ENCODE results near the gene SLC22A7. TPM values are rescaled to one million over a fixed set of nuclear protein-coding genes. Genes with fewer than 3 reads are reported as not detected.

Gene SLC22A7
- total RNA-seq, 1 donor from 2014 or later = not detected

GRCh38 chr6:43273707-43274106 is 24.4 kb upstream of the SLC22A7 start:
- Mint-ChIP-seq H3K4me3 (ENCODE audit: unreplicated experiment) (no peak overlapping the region), H3K4me1 (ENCODE audit: unreplicated experiment) (peaks cover 11% of the 10 kb centered on the region), H3K27ac (ENCODE audit: unreplicated experiment) (no peak overlapping the region), H3K36me3 (ENCODE audit: low read depth, unreplicated experiment) (no peaks in the 10 kb centered on the region), H3K27me3 (ENCODE audit: unreplicated experiment) (peaks cover 25% of the 10 kb centered on the region), H3K9me3 (ENCODE audit: unreplicated experiment) (no peaks in the 10 kb centered on the region)
- no peak for TF ChIP-seq CTCF (IDR thresholded peaks at IDR 0.05; ENCODE audit: unreplicated experiment)
- no peak for DNase-seq (ENCODE audit: low spot score)

- H3K27ac Mint-ChIP-seq (ENCODE audit: unreplicated experiment) = no peak overlapping the region
- H3K27me3 Mint-ChIP-seq (ENCODE audit: unreplicated experiment) = peaks cover 21% of the 10 kb centered on the region
- peak overlapping the region; percentile 31 for H3K4me3 Mint-ChIP-seq (ENCODE audit: unreplicated experiment)
- no peak for TF ChIP-seq CTCF (IDR thresholded peaks at IDR 0.05; ENCODE audit: unreplicated experiment)
- H3K36me3 Mint-ChIP-seq (ENCODE audit: low read depth, unreplicated experiment) = no peaks in the 10 kb centered on the region
- H3K9me3 Mint-ChIP-seq (ENCODE audit: unreplicated experiment) = no peaks in the 10 kb centered on the region
- no peak for DNase-seq (ENCODE audit: low spot score)
- H3K4me1 Mint-ChIP-seq (ENCODE audit: unreplicated experiment) = peaks cover 7% of the 10 kb centered on the region
These were observed 23.7 kb upstream of the SLC22A7 start for GRCh38 chr6:43274127-43274915.

GRCh38 chr6:43274916-43275597 is 23.0 kb upstream of the SLC22A7 start:
- Mint-ChIP-seq H3K4me3 (ENCODE audit: unreplicated experiment) (peak overlapping the region; percentile 67), H3K4me1 (ENCODE audit: unreplicated experiment) (peaks cover 7% of the 10 kb centered on the region), H3K9me3 (ENCODE audit: unreplicated experiment) (no peaks in the 10 kb centered on the region), H3K36me3 (ENCODE audit: low read depth, unreplicated experiment) (no peaks in the 10 kb centered on the region), H3K27me3 (ENCODE audit: unreplicated experiment) (peaks cover 20% of the 10 kb centered on the region), H3K27ac (ENCODE audit: unreplicated experiment) (no peak overlapping the region)
- TF ChIP-seq CTCF (IDR thresholded peaks at IDR 0.05; ENCODE audit: unreplicated experiment) = no peak
- no peak for DNase-seq (ENCODE audit: low spot score)

- TF ChIP-seq CTCF (IDR thresholded peaks at IDR 0.05; ENCODE audit: unreplicated experiment) = no peak
- no peaks in the 10 kb centered on the region for H3K9me3 Mint-ChIP-seq (ENCODE audit: unreplicated experiment)
- H3K4me1 Mint-ChIP-seq (ENCODE audit: unreplicated experiment) = peaks cover 10% of the 10 kb centered on the region
- peaks cover 17% of the 10 kb centered on the region for H3K27me3 Mint-ChIP-seq (ENCODE audit: unreplicated experiment)
- no peak for DNase-seq (ENCODE audit: low spot score)
- H3K27ac Mint-ChIP-seq (ENCODE audit: unreplicated experiment) = no peak overlapping the region
- H3K4me3 Mint-ChIP-seq (ENCODE audit: unreplicated experiment) = peak overlapping the region; percentile 48
- H3K36me3 Mint-ChIP-seq (ENCODE audit: low read depth, unreplicated experiment) = no peaks in the 10 kb centered on the region
These were observed 22.1 kb upstream of the SLC22A7 start for GRCh38 chr6:43275801-43276576.

Data from endothelial cell (in vitro differentiated cells).